ENCODE results near the gene PLSCR5.

GRCh38 chr3:146557745-146558144 lies 47.4 kb downstream of the PLSCR5 start:
- no peak for TF ChIP-seq GATA2 (IDR thresholded peaks at IDR 0.05; ENCODE audit: low read depth, low read length)
- no peak for TF ChIP-seq GATA3 (IDR thresholded peaks at IDR 0.05; ENCODE audit: low read depth, low read length)

Data from SH-SY5Y (cell line).